Urothelium cell line (cell line): ENCODE measurements around the gene PCDH9.

Experiments
- DNase-seq: peaks from one replicate; pipeline ENCODE4 v3.0.0; 2011; ENCODE audit warnings: low spot score, mixed read lengths
- FAIRE-seq: peaks from 2 replicates; lab custom pipeline; 2011; peaks lifted over from hg19 to GRCh38; lab: Jason Lieb, UNC

PCDH9 gene

GRCh38 chr13:66508153-66508909, 721.8 kb downstream of the PCDH9 start:
- FAIRE-seq (no peak), DNase-seq (no peak)

- DNase-seq (no peak), FAIRE-seq (no peak)
Measured at GRCh38 chr13:66506979-66507378, 723.2 kb downstream of the PCDH9 start.

GRCh38 chr13:66506051-66506777, 723.9 kb downstream of the PCDH9 start:
- FAIRE-seq = no peak
- DNase-seq = no peak

- no peak for DNase-seq
- FAIRE-seq = no peak
Measured at GRCh38 chr13:66503890-66504289, 726.2 kb downstream of the PCDH9 start.

- no peak for FAIRE-seq
- no peak for DNase-seq
Measured at GRCh38 chr13:66501181-66501580, 729.0 kb downstream of the PCDH9 start.

- FAIRE-seq (no peak), DNase-seq (no peak)
Measured at GRCh38 chr13:66492479-66492878, 737.7 kb downstream of the PCDH9 start.

- no peak for FAIRE-seq
- no peak for DNase-seq
Measured at GRCh38 chr13:66491251-66491650, 738.9 kb downstream of the PCDH9 start.

GRCh38 chr13:66489586-66489985, 740.5 kb downstream of the PCDH9 start:
- DNase-seq (no peak), FAIRE-seq (no peak)

GRCh38 chr13:66489172-66489571, 741.0 kb downstream of the PCDH9 start:
- no peak for DNase-seq
- no peak for FAIRE-seq

- FAIRE-seq = no peak
- no peak for DNase-seq
Measured at GRCh38 chr13:66483712-66484111, 746.4 kb downstream of the PCDH9 start.

GRCh38 chr13:66482836-66483235, 747.3 kb downstream of the PCDH9 start:
- DNase-seq (no peak), FAIRE-seq (no peak)

- DNase-seq (no peak), FAIRE-seq (no peak)
Measured at GRCh38 chr13:66477816-66478215, 752.3 kb downstream of the PCDH9 start.

- no peak for DNase-seq
- FAIRE-seq = no peak
Measured at GRCh38 chr13:66475061-66475460, 755.1 kb downstream of the PCDH9 start.

- DNase-seq = no peak
- no peak for FAIRE-seq
Measured at GRCh38 chr13:66469745-66470144, 760.4 kb downstream of the PCDH9 start.

- FAIRE-seq (no peak), DNase-seq (no peak)
Measured at GRCh38 chr13:66468656-66469055, 761.5 kb downstream of the PCDH9 start.

- no peak for DNase-seq
- FAIRE-seq = no peak
Measured at GRCh38 chr13:66462187-66462586, 767.9 kb downstream of the PCDH9 start.

GRCh38 chr13:66461021-66461420, 769.1 kb downstream of the PCDH9 start:
- FAIRE-seq (no peak), DNase-seq (no peak)

GRCh38 chr13:66459634-66460033, 770.5 kb downstream of the PCDH9 start:
- no peak for FAIRE-seq

GRCh38 chr13:66459143-66459542, 771.0 kb downstream of the PCDH9 start:
- DNase-seq = no peak
- no peak for FAIRE-seq

More at GRCh38 chr13:66459634-66460033, 770.5 kb downstream of the PCDH9 start:
- no peak for DNase-seq

- no peak for FAIRE-seq
- DNase-seq = no peak
Measured at GRCh38 chr13:66446413-66446812, 783.7 kb downstream of the PCDH9 start.

GRCh38 chr13:66443926-66444325, 786.2 kb downstream of the PCDH9 start:
- FAIRE-seq = no peak
- DNase-seq = no peak

GRCh38 chr13:66440938-66441337, 789.2 kb downstream of the PCDH9 start:
- no peak for FAIRE-seq

More at GRCh38 chr13:66440938-66441337, 789.2 kb downstream of the PCDH9 start:
- no peak for DNase-seq
